Measurements from ENCODE around the gene SOWAHC. TPM values are rescaled to one million over a fixed set of nuclear protein-coding genes. Genes with fewer than 3 reads are reported as not detected.
A peak's percentile ranks its signal among the peaks of the same experiment; 100 is the strongest.

The SOWAHC gene
- total and polyA plus RNA-seq, 2 donors (not counting 1 experiment from before 2014, with no cell fraction given), result 4.4 to 7.1 TPM

- Histone ChIP-seq H3K9ac (ENCODE audit: insufficient read depth, low read length) (no peak overlapping the region), H4K20me1 (ENCODE audit: control insufficient read depth, extremely low read depth, insufficient read depth, low read length) (no peaks in the 10 kb centered on the region), H3K4me3 (replicated peaks in 1 of 4; ENCODE audit: control extremely low read depth in 1 of 4, insufficient read depth in 1 of 4, low read depth in 3 of 4, low read length in 4 of 4) (peak overlapping the region; percentile 64 to 96 (median 87)), H3K4me2 (ENCODE audit: extremely low read depth, insufficient read depth, low read length) (peak overlapping the region; percentile 84), H3K4me1 (ENCODE audit: control insufficient read depth, extremely low read depth, insufficient read depth, low read length) (peaks cover 11% of the 10 kb centered on the region), H2AFZ (ENCODE audit: low read length) (no peak overlapping the region), H3K27me3 (ENCODE audit: control insufficient read depth, insufficient read depth, low read length) (no peaks in the 10 kb centered on the region), H3K36me3 (ENCODE audit: control insufficient read depth, insufficient read depth, low read length) (no peaks in the 10 kb centered on the region), H3K9me3 (ENCODE audit: control insufficient read depth, insufficient read depth, low read depth, low read length) (no peaks in the 10 kb centered on the region), H3K27ac (ENCODE audit: insufficient read depth, low read length) (peak overlapping the region; percentile 83), H3K79me2 (ENCODE audit: control insufficient read depth, insufficient read depth, low read length) (peaks cover 70% of the 10 kb centered on the region)
- DNase-seq (ENCODE audit: low read depth in 2 of 2), result peak; percentile 85 to 95
- TF ChIP-seq CTCF (conservative IDR thresholded peaks at IDR 0.05 in 1 of 2, IDR thresholded peaks at IDR 0.05 in 1 of 2; ENCODE audit: low read depth in 1 of 2, low read length in 2 of 2), result no peak
- TF ChIP-seq EZH2 (IDR thresholded peaks at IDR 0.05; ENCODE audit: low read length, missing control alignments), result no peak
These were observed 2.6 kb upstream of the SOWAHC start for GRCh38 chr2:109611467-109612095.

GRCh38 chr2:109613081-109613921 lies 863 bp upstream of the SOWAHC start:
- Histone ChIP-seq H4K20me1 (ENCODE audit: control insufficient read depth, extremely low read depth, insufficient read depth, low read length) (no peaks in the 10 kb centered on the region), H3K4me3 (replicated peaks in 1 of 4; ENCODE audit: control extremely low read depth in 1 of 4, insufficient read depth in 1 of 4, low read depth in 3 of 4, low read length in 4 of 4) (peak overlapping the region; percentile 64 to 96 (median 87)), H3K27ac (ENCODE audit: insufficient read depth, low read length) (peak overlapping the region; percentile 83), H2AFZ (ENCODE audit: low read length) (no peak overlapping the region), H3K27me3 (ENCODE audit: control insufficient read depth, insufficient read depth, low read length) (no peaks in the 10 kb centered on the region), H3K36me3 (ENCODE audit: control insufficient read depth, insufficient read depth, low read length) (no peaks in the 10 kb centered on the region), H3K9me3 (ENCODE audit: control insufficient read depth, insufficient read depth, low read depth, low read length) (no peaks in the 10 kb centered on the region), H3K4me1 (ENCODE audit: control insufficient read depth, extremely low read depth, insufficient read depth, low read length) (peaks cover 5% of the 10 kb centered on the region), H3K79me2 (ENCODE audit: control insufficient read depth, insufficient read depth, low read length) (peaks cover 54% of the 10 kb centered on the region), H3K9ac (ENCODE audit: insufficient read depth, low read length) (peak overlapping the region; percentile 91), H3K4me2 (ENCODE audit: extremely low read depth, insufficient read depth, low read length) (peak overlapping the region; percentile 84)
- no peak for TF ChIP-seq EZH2 (IDR thresholded peaks at IDR 0.05; ENCODE audit: low read length, missing control alignments)
- TF ChIP-seq CTCF (conservative IDR thresholded peaks at IDR 0.05 in 1 of 2, IDR thresholded peaks at IDR 0.05 in 1 of 2; ENCODE audit: low read depth in 1 of 2, low read length in 2 of 2), result no peak
- DNase-seq (ENCODE audit: low read depth in 2 of 2), result peak; percentile 70 to 73
